ENCODE measurements around the gene PHKA2.

DNA sequence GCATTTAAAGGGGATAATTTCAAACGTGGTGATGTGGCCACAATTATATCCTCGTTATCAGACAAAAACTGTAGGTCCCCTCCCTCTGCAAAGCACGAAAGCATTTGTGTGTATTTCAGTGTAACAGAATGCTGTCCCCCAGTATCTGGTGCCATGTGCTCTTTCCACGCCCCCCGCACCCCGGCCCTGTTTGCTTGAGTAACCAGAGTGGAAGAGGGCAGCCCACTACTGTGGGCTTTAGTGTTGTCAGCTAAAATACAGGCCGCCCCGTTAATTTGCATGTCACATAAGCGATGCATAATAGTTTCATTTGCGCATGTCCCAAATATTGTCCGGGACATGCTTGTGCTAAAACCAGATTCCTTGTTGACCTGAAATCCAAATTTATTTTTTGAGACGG, 110.1 kb downstream of the PHKA2 start:
- TF ChIP-seq, protein P1, sequence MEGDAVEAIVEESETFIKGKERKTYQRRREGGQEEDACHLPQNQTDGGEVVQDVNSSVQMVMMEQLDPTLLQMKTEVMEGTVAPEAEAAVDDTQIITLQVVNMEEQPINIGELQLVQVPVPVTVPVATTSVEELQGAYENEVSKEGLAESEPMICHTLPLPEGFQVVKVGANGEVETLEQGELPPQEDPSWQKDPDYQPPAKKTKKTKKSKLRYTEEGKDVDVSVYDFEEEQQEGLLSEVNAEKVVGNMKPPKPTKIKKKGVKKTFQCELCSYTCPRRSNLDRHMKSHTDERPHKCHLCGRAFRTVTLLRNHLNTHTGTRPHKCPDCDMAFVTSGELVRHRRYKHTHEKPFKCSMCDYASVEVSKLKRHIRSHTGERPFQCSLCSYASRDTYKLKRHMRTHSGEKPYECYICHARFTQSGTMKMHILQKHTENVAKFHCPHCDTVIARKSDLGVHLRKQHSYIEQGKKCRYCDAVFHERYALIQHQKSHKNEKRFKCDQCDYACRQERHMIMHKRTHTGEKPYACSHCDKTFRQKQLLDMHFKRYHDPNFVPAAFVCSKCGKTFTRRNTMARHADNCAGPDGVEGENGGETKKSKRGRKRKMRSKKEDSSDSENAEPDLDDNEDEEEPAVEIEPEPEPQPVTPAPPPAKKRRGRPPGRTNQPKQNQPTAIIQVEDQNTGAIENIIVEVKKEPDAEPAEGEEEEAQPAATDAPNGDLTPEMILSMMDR (IDR thresholded peaks at IDR 0.05; ENCODE audit: borderline replicate concordance, extremely low read depth, low read length, poor library complexity, severe bottlenecking) = no peak
- TF ChIP-seq EZH2 (IDR thresholded peaks at IDR 0.05; ENCODE audit: borderline replicate concordance, low read depth, low read length, severe bottlenecking) = no peak
